ENCODE results near the gene ITPR2. TPM values are rescaled to one million over a fixed set of nuclear protein-coding genes. Genes with fewer than 3 reads are reported as not detected.

Gene ITPR2
- total and polyA plus RNA-seq, 2 experiments from 2014 or later, result 5.0 to 9.1 TPM

GRCh38 chr12:26422839-26423398, 410.1 kb downstream of the ITPR2 start:
- Histone ChIP-seq H4K20me1 (ENCODE audit: insufficient read depth) (no peaks in the 10 kb centered on the region), H3K9me2 (ENCODE audit: insufficient read depth) (no peaks in the 10 kb centered on the region), H3K9me3 (ENCODE audit: low read depth) (no peaks in the 10 kb centered on the region), H3K27ac (no peak overlapping the region), H3K4me2 (ENCODE audit: unreplicated experiment) (no peak overlapping the region), H3K4me3 (no peak overlapping the region), H3K27me3 (replicated peaks; ENCODE audit: insufficient read depth) (no peaks in the 10 kb centered on the region), H2AFZ (no peak overlapping the region), H3F3A (ENCODE audit: insufficient read depth) (no peaks in the 10 kb centered on the region), H3K4me1 (ENCODE audit: insufficient read depth) (peaks cover 6% of the 10 kb centered on the region; the same call in 1 of the 2 replicates), H3K36me3 (ENCODE audit: low read depth) (no peaks in the 10 kb centered on the region), H3K9ac (no peak overlapping the region), H3K79me2 (ENCODE audit: insufficient read depth) (no peaks in the 10 kb centered on the region)
- no peak for DNase-seq
- in situ Hi-C loops (cut with MboI), result no loop called here
- 96 to 98% methylated on average over 3 of the region's 3 CpGs for WGBS, 2 experiments (ENCODE audit: low coverage in 1 of 2, low lambda C conversion rate in 2 of 2, missing lambda C conversion rate in 2 of 2)
- TF ChIP-seq EZH2phosphoT487 (IDR thresholded peaks at IDR 0.05; ENCODE audit: insufficient read depth, low read depth) (no peak), EZH2 (IDR thresholded peaks at IDR 0.05; ENCODE audit: insufficient read depth, poor library complexity, severe bottlenecking) (no peak)

- no peaks in the 10 kb centered on the region for H3K4me1 ChIP-seq (ENCODE audit: insufficient read depth)
- H3K9me3 ChIP-seq (ENCODE audit: low read depth), result no peaks in the 10 kb centered on the region
- no peak for TF ChIP-seq EZH2 (IDR thresholded peaks at IDR 0.05; ENCODE audit: insufficient read depth, poor library complexity, severe bottlenecking)
- no peak for TF ChIP-seq EZH2phosphoT487 (IDR thresholded peaks at IDR 0.05; ENCODE audit: insufficient read depth, low read depth)
- H3K4me3 ChIP-seq, result no peak overlapping the region
- H3K9me2 ChIP-seq (ENCODE audit: insufficient read depth), result no peaks in the 10 kb centered on the region
- in situ Hi-C loops (cut with MboI), result no loop called here
- H3K79me2 ChIP-seq (ENCODE audit: insufficient read depth), result no peaks in the 10 kb centered on the region
- H3F3A ChIP-seq (ENCODE audit: insufficient read depth), result no peaks in the 10 kb centered on the region
- H3K27ac ChIP-seq, result no peak overlapping the region
- WGBS, 2 experiments (ENCODE audit: low coverage in 1 of 2, low lambda C conversion rate in 2 of 2, missing lambda C conversion rate in 2 of 2), result 59 to 66% methylated on average over 3 of the region's 3 CpGs
- 0 out of 2 replicates have a peak, but pooled peaks cover 4% of the 10 kb centered on the region for H3K36me3 ChIP-seq (ENCODE audit: low read depth)
- no peaks in the 10 kb centered on the region for H3K27me3 ChIP-seq (replicated peaks; ENCODE audit: insufficient read depth)
- H4K20me1 ChIP-seq (ENCODE audit: insufficient read depth), result no peaks in the 10 kb centered on the region
- no peak overlapping the region for H3K4me2 ChIP-seq (ENCODE audit: unreplicated experiment)
- DNase-seq, result no peak
- no peak overlapping the region for H3K9ac ChIP-seq
- H2AFZ ChIP-seq, result no peak overlapping the region
These were observed 416.4 kb downstream of the ITPR2 start for GRCh38 chr12:26416550-26416949.

GRCh38 chr12:26410689-26411088, 422.3 kb downstream of the ITPR2 start:
- no peak overlapping the region for H2AFZ ChIP-seq
- no peak overlapping the region for H3K9ac ChIP-seq
- no peaks in the 10 kb centered on the region for H3K4me1 ChIP-seq (ENCODE audit: insufficient read depth)
- H3K4me3 ChIP-seq, result no peak overlapping the region
- DNase-seq, result no peak
- H3K9me2 ChIP-seq (ENCODE audit: insufficient read depth), result no peaks in the 10 kb centered on the region
- no peaks in the 10 kb centered on the region for H3K9me3 ChIP-seq (ENCODE audit: low read depth)
- no peak overlapping the region for H3K27ac ChIP-seq
- WGBS, 2 experiments (ENCODE audit: low coverage in 1 of 2, low lambda C conversion rate in 2 of 2, missing lambda C conversion rate in 2 of 2), result 95 to 100% methylated on average over 1 of the region's 1 CpG
- TF ChIP-seq EZH2 (IDR thresholded peaks at IDR 0.05; ENCODE audit: insufficient read depth, poor library complexity, severe bottlenecking), result no peak
- no peak for TF ChIP-seq EZH2phosphoT487 (IDR thresholded peaks at IDR 0.05; ENCODE audit: insufficient read depth, low read depth)
- H3K79me2 ChIP-seq (ENCODE audit: insufficient read depth), result no peaks in the 10 kb centered on the region
- no peaks in the 10 kb centered on the region for H4K20me1 ChIP-seq (ENCODE audit: insufficient read depth)
- H3F3A ChIP-seq (ENCODE audit: insufficient read depth), result no peaks in the 10 kb centered on the region
- H3K4me2 ChIP-seq (ENCODE audit: unreplicated experiment), result no peak overlapping the region
- in situ Hi-C loops (cut with MboI), result no loop called here
- H3K36me3 ChIP-seq (ENCODE audit: low read depth), result no peaks in the 10 kb centered on the region
- H3K27me3 ChIP-seq (replicated peaks; ENCODE audit: insufficient read depth), result no peaks in the 10 kb centered on the region

GRCh38 chr12:26406813-26407212, 426.2 kb downstream of the ITPR2 start:
- Histone ChIP-seq H3K36me3 (ENCODE audit: low read depth) (no peaks in the 10 kb centered on the region), H3K27me3 (replicated peaks; ENCODE audit: insufficient read depth) (no peaks in the 10 kb centered on the region), H3K79me2 (ENCODE audit: insufficient read depth) (no peaks in the 10 kb centered on the region), H3K9me3 (ENCODE audit: low read depth) (no peaks in the 10 kb centered on the region), H4K20me1 (ENCODE audit: insufficient read depth) (no peaks in the 10 kb centered on the region), H3K9me2 (ENCODE audit: insufficient read depth) (no peaks in the 10 kb centered on the region), H3K4me3 (no peak overlapping the region), H3K9ac (no peak overlapping the region), H3K4me1 (ENCODE audit: insufficient read depth) (no peaks in the 10 kb centered on the region), H3F3A (ENCODE audit: insufficient read depth) (no peaks in the 10 kb centered on the region), H3K27ac (no peak overlapping the region), H2AFZ (no peak overlapping the region), H3K4me2 (ENCODE audit: unreplicated experiment) (no peak overlapping the region)
- WGBS, 2 experiments (ENCODE audit: low coverage in 1 of 2, low lambda C conversion rate in 2 of 2, missing lambda C conversion rate in 2 of 2), result 76 to 80% methylated on average over 2 of the region's 2 CpGs
- DNase-seq, result no peak
- in situ Hi-C loops (cut with MboI), result no loop called here
- TF ChIP-seq EZH2phosphoT487 (IDR thresholded peaks at IDR 0.05; ENCODE audit: insufficient read depth, low read depth) (no peak), EZH2 (IDR thresholded peaks at IDR 0.05; ENCODE audit: insufficient read depth, poor library complexity, severe bottlenecking) (no peak)

GRCh38 chr12:26406391-26406790, 426.6 kb downstream of the ITPR2 start:
- H3K79me2 ChIP-seq (ENCODE audit: insufficient read depth), result no peaks in the 10 kb centered on the region
- no peak overlapping the region for H3K27ac ChIP-seq
- H3K9me2 ChIP-seq (ENCODE audit: insufficient read depth), result no peaks in the 10 kb centered on the region
- no peak for DNase-seq
- H3K36me3 ChIP-seq (ENCODE audit: low read depth), result no peaks in the 10 kb centered on the region
- H4K20me1 ChIP-seq (ENCODE audit: insufficient read depth), result no peaks in the 10 kb centered on the region
- H3F3A ChIP-seq (ENCODE audit: insufficient read depth), result no peaks in the 10 kb centered on the region
- H3K4me2 ChIP-seq (ENCODE audit: unreplicated experiment), result no peak overlapping the region
- H3K27me3 ChIP-seq (replicated peaks; ENCODE audit: insufficient read depth), result no peaks in the 10 kb centered on the region
- H3K9me3 ChIP-seq (ENCODE audit: low read depth), result no peaks in the 10 kb centered on the region
- WGBS, 2 experiments (ENCODE audit: low coverage in 1 of 2, low lambda C conversion rate in 2 of 2, missing lambda C conversion rate in 2 of 2), result 70 to 84% methylated on average over 3 of the region's 3 CpGs
- no peaks in the 10 kb centered on the region for H3K4me1 ChIP-seq (ENCODE audit: insufficient read depth)
- H3K9ac ChIP-seq, result no peak overlapping the region
- H3K4me3 ChIP-seq, result no peak overlapping the region
- in situ Hi-C loops (cut with MboI), result no loop called here
- no peak for TF ChIP-seq EZH2 (IDR thresholded peaks at IDR 0.05; ENCODE audit: insufficient read depth, poor library complexity, severe bottlenecking)
- no peak for TF ChIP-seq EZH2phosphoT487 (IDR thresholded peaks at IDR 0.05; ENCODE audit: insufficient read depth, low read depth)
- H2AFZ ChIP-seq, result no peak overlapping the region
